ENCODE results near the gene ISOC1.

ISOC1 gene

GRCh38 chr5:129057329-129057728 is 37.2 kb upstream of the ISOC1 start:
- Histone ChIP-seq H4K20me1 (ENCODE audit: control insufficient read depth, insufficient read depth, low read depth, low read length) (no peaks in the 10 kb centered on the region), H3K79me2 (ENCODE audit: control insufficient read depth, low read length) (no peaks in the 10 kb centered on the region), H3F3A (ENCODE audit: control insufficient read depth, insufficient read depth) (no peaks in the 10 kb centered on the region), H3K27me3 (ENCODE audit: control insufficient read depth, low read length) (no peaks in the 10 kb centered on the region), H3K9me2 (replicated peaks; ENCODE audit: control insufficient read depth, low read length) (no peaks in the 10 kb centered on the region), H3K27ac (ENCODE audit: low read depth, low read length) (no peak overlapping the region), H3K4me2 (ENCODE audit: low read length) (no peak overlapping the region), H3K36me3 (ENCODE audit: control insufficient read depth, low read length) (no peaks in the 10 kb centered on the region), H3K4me3 (ENCODE audit: low read length) (no peak overlapping the region), H3K4me1 (ENCODE audit: control insufficient read depth, low read length) (no peaks in the 10 kb centered on the region), H3K9me3 (ENCODE audit: control insufficient read depth, insufficient read depth, low read length) (no peaks in the 10 kb centered on the region)
- TF ChIP-seq CTCF (IDR thresholded peaks at IDR 0.05; ENCODE audit: low read depth, low read length, poor library complexity, severe bottlenecking) (no peak), EZH2phosphoT487 (IDR thresholded peaks at IDR 0.05; ENCODE audit: borderline replicate concordance, low read length) (no peak)

- Histone ChIP-seq H3K4me2 (ENCODE audit: low read length) (no peak overlapping the region), H3K27ac (ENCODE audit: low read depth, low read length) (no peak overlapping the region), H3K4me3 (ENCODE audit: low read length) (no peak overlapping the region), H3K9me3 (ENCODE audit: control insufficient read depth, insufficient read depth, low read length) (no peaks in the 10 kb centered on the region), H3K27me3 (ENCODE audit: control insufficient read depth, low read length) (0 out of 2 replicates have a peak, but pooled peaks cover 5% of the 10 kb centered on the region), H3F3A (ENCODE audit: control insufficient read depth, insufficient read depth) (no peaks in the 10 kb centered on the region), H3K9me2 (replicated peaks; ENCODE audit: control insufficient read depth, low read length) (no peaks in the 10 kb centered on the region), H3K4me1 (ENCODE audit: control insufficient read depth, low read length) (no peaks in the 10 kb centered on the region), H3K79me2 (ENCODE audit: control insufficient read depth, low read length) (no peaks in the 10 kb centered on the region), H4K20me1 (ENCODE audit: control insufficient read depth, insufficient read depth, low read depth, low read length) (no peaks in the 10 kb centered on the region), H3K36me3 (ENCODE audit: control insufficient read depth, low read length) (no peaks in the 10 kb centered on the region)
- no peak for TF ChIP-seq EZH2phosphoT487 (IDR thresholded peaks at IDR 0.05; ENCODE audit: borderline replicate concordance, low read length)
- TF ChIP-seq CTCF (IDR thresholded peaks at IDR 0.05; ENCODE audit: low read depth, low read length, poor library complexity, severe bottlenecking): no peak
These were observed 32.7 kb upstream of the ISOC1 start for GRCh38 chr5:129061849-129062248.

- Histone ChIP-seq H3K79me2 (ENCODE audit: control insufficient read depth, low read length) (no peaks in the 10 kb centered on the region), H3K27me3 (ENCODE audit: control insufficient read depth, low read length) (0 out of 2 replicates have a peak, but pooled peaks cover 5% of the 10 kb centered on the region), H3K9me2 (replicated peaks; ENCODE audit: control insufficient read depth, low read length) (no peaks in the 10 kb centered on the region), H3F3A (ENCODE audit: control insufficient read depth, insufficient read depth) (no peaks in the 10 kb centered on the region), H4K20me1 (ENCODE audit: control insufficient read depth, insufficient read depth, low read depth, low read length) (no peaks in the 10 kb centered on the region), H3K4me1 (ENCODE audit: control insufficient read depth, low read length) (no peaks in the 10 kb centered on the region), H3K4me3 (ENCODE audit: low read length) (no peak overlapping the region), H3K9me3 (ENCODE audit: control insufficient read depth, insufficient read depth, low read length) (no peaks in the 10 kb centered on the region), H3K36me3 (ENCODE audit: control insufficient read depth, low read length) (no peaks in the 10 kb centered on the region), H3K27ac (ENCODE audit: low read depth, low read length) (no peak overlapping the region), H3K4me2 (ENCODE audit: low read length) (no peak overlapping the region)
- TF ChIP-seq CTCF (IDR thresholded peaks at IDR 0.05; ENCODE audit: low read depth, low read length, poor library complexity, severe bottlenecking) (no peak), EZH2phosphoT487 (IDR thresholded peaks at IDR 0.05; ENCODE audit: borderline replicate concordance, low read length) (no peak)
These were observed 31.0 kb upstream of the ISOC1 start for GRCh38 chr5:129063483-129064113.

Measured in DOHH2 (cell line).